ENCODE data around the gene HOXD11.
A peak's percentile ranks its signal among the peaks of the same experiment; 100 is the strongest.

The HOXD11 gene

DNA sequence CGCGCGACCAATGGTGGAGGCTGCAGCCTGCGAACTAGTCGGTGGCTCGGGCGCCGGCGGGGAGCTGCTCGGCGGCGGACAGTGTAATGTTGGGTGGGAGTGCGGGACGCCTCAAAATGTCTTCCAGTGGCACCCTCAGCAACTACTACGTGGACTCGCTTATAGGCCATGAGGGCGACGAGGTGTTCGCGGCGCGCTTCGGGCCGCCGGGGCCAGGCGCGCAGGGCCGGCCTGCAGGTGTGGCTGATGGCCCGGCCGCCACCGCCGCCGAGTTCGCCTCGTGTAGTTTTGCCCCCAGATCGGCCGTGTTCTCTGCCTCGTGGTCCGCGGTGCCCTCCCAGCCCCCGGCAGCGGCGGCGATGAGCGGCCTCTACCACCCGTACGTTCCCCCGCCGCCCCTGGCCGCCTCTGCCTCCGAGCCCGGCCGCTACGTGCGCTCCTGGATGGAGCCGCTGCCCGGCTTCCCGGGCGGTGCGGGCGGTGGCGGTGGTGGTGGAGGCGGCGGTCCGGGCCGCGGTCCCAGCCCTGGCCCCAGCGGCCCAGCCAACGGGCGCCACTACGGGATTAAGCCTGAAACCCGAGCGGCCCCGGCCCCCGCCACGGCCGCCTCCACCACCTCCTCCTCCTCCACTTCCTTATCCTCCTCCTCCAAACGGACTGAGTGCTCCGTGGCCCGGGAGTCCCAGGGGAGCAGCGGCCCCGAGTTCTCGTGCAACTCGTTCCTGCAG, 15.8 kb downstream of the HOXD11 start, which contains the start of gene HOXD9:
HOXD9 (plus strand) TSS at position 37 of the 728 bp plus-strand sequence; CDS start at position 87, 50 bp downstream.
- H3K4me3 Mint-ChIP-seq, result peak within 1 kb of the TSS; percentile 59

DNA sequence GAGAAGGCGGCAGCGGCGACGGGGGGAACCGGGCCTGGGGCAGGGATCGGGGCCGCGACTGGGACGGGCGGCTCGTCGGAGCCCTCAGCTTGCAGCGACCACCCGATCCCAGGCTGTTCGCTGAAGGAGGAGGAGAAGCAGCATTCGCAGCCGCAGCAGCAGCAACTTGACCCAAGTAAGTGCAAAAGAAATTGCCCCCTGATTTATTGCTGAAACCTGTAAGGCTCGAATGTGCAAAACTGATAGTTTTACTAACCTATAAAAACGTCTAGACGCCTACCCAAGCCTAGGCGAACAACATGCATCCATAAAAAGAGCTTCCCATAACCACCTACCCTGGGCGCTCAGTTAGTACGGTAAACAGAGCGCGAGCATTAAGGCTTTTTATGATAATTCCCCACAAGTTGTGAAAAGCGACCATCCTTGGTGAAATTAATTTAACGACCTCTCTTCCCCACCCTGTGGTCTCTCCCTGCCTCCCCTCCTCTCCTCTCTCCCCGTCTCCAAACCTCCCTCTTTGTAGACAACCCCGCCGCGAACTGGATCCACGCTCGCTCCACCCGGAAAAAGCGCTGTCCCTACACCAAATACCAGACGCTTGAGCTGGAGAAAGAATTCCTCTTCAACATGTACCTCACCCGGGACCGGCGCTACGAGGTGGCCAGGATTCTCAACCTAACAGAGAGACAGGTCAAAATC, 16.5 kb downstream of the HOXD11 start:
- no peaks in the 10 kb centered on the region for H3K9me3 Mint-ChIP-seq
- peaks cover 93% of the 10 kb centered on the region for H3K27me3 Mint-ChIP-seq
- no peaks in the 10 kb centered on the region for H3K36me3 Mint-ChIP-seq (ENCODE audit: low read depth)
- no peak overlapping the region for H3K27ac Mint-ChIP-seq
- H3K4me3 Mint-ChIP-seq, result peak overlapping the region; percentile 59
- peaks cover 35% of the 10 kb centered on the region for H3K4me1 Mint-ChIP-seq (ENCODE audit: low read depth)
- intact Hi-C loops (cut with micrococcal nuclease), result no loop called here

More for the DNA sequence above, 15.8 kb downstream of the HOXD11 start, which contains the start of gene HOXD9:
- Mint-ChIP-seq H3K27ac (no peak within 1 kb of the TSS), H3K9me3 (no peaks in the 10 kb centered on the region), H3K4me1 (ENCODE audit: low read depth) (peaks cover 30% of the 10 kb centered on the region), H3K27me3 (peaks cover 93% of the 10 kb centered on the region), H3K36me3 (ENCODE audit: low read depth) (no peaks in the 10 kb centered on the region)
- intact Hi-C loops (cut with micrococcal nuclease), result no loop called here

DNA sequence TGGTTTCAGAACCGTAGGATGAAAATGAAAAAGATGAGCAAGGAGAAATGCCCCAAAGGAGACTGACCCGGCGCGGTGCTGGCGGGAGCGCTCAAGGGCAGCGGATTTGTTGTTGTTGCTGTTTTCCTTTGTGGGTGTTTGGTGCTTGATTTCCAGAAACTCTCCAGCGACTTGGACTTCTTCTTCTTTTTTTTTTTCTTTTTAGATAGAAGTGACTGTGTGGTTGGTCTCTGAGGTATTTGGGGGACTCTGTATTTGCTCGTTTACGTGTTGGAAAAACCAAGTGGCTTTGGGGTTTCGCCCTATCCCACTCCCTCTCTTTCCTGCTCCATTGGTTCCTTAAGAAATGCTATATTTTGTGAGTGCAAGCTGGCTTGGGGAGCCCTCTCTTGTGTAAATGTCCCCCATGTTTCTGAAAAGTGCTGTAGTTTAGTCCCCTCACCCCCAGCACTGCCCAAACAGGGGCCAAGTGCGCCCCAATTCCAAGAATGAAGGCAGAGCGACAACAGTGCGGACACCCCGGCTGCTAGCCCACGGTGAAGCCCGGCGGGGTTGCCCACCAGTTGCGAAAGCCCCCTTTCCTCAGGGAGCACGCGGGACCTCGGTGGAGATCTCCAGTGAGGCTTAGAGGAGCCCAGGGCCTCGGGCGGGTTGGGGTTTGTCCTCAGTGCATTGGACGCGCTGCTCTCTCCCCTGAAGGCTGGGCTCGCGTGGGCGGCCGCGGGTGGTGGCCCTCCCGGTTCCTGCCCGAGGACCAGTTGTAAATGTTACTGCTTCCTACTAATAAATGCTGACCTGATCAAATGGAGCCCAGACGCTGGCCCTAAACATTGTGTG, 17.2 kb downstream of the HOXD11 start:
- H3K9me3 Mint-ChIP-seq, result no peaks in the 10 kb centered on the region
- H3K36me3 Mint-ChIP-seq (ENCODE audit: low read depth), result no peaks in the 10 kb centered on the region
- H3K4me1 Mint-ChIP-seq (ENCODE audit: low read depth), result peaks cover 36% of the 10 kb centered on the region
- no peak overlapping the region for H3K4me3 Mint-ChIP-seq
- peaks cover 94% of the 10 kb centered on the region for H3K27me3 Mint-ChIP-seq
- no peak overlapping the region for H3K27ac Mint-ChIP-seq
- intact Hi-C loops (cut with micrococcal nuclease), result no loop called here

DNA sequence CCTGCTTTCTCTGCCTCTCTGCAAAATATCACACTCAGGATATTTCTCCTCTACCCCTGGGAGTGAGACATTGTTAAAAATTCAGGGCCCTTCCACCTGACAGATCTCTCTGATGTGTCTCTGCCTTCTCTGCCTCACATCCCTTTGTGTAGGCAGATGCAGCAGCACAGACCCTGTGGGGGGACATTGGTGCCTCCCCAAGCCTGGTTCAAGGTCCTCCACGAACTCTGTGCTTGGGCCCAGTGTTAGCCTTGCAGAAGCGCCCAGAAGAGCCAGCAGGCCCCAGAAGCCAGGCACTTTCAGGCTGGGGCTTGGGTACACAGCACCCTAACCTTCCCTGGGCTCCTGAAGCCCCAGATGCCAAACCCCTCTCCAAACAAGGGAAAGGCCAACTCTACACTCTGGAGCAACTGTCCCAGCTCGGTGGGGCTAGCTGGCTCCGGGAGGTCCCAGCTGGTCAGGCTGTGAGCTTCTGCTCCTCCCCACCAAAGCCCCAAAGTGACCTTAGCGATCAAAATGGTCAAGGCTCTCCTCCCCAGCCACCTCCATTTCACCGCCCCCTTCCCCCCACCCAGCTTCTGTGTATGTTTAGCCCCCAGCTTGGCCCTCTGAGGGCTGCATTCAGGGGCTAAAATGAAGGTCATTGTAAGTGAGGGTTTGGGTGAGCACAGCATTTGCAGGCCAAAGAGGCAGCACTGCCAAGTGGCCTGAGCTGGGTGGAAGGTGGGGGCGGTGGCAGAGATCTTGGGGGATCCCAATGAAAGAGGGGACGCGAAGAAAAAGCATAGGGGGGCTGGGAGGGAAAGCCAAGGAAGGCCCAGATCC, 18.1 kb downstream of the HOXD11 start:
- intact Hi-C loops (cut with micrococcal nuclease), result loop anchor here (5.0 kb wide), 2 partner anchors 512 to 1037 kb away; no protein-coding TSS in a partner anchor
- H3K4me1 Mint-ChIP-seq (ENCODE audit: low read depth), result peaks cover 37% of the 10 kb centered on the region
- H3K36me3 Mint-ChIP-seq (ENCODE audit: low read depth), result no peaks in the 10 kb centered on the region
- H3K27me3 Mint-ChIP-seq, result peaks cover 91% of the 10 kb centered on the region
- H3K4me3 Mint-ChIP-seq, result no peak overlapping the region
- H3K9me3 Mint-ChIP-seq, result no peaks in the 10 kb centered on the region
- H3K27ac Mint-ChIP-seq, result no peak overlapping the region

DNA sequence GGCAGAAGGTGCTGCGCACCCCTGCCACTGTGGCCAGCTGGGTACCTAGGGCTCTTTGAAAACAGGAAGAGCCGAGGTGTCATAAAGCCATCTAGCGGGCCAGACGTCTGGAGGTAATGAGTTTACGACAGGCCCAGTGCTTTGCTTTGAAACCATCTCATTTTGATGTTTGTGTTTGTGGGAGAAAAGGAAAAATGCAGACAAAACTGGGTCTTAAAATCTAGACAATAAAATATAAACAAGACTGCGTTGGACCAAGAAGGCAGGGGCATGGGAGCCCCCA, 18.6 kb downstream of the HOXD11 start:
- Mint-ChIP-seq H3K9me3 (no peaks in the 10 kb centered on the region), H3K27ac (no peak overlapping the region), H3K4me3 (no peak overlapping the region), H3K27me3 (peaks cover 88% of the 10 kb centered on the region), H3K4me1 (ENCODE audit: low read depth) (peaks cover 39% of the 10 kb centered on the region), H3K36me3 (ENCODE audit: low read depth) (no peaks in the 10 kb centered on the region)
- intact Hi-C loops (cut with micrococcal nuclease), result loop anchor here (2.0 to 5.0 kb wide), 3 partner anchors 512 to 1037 kb away; no protein-coding TSS in a partner anchor

DNA sequence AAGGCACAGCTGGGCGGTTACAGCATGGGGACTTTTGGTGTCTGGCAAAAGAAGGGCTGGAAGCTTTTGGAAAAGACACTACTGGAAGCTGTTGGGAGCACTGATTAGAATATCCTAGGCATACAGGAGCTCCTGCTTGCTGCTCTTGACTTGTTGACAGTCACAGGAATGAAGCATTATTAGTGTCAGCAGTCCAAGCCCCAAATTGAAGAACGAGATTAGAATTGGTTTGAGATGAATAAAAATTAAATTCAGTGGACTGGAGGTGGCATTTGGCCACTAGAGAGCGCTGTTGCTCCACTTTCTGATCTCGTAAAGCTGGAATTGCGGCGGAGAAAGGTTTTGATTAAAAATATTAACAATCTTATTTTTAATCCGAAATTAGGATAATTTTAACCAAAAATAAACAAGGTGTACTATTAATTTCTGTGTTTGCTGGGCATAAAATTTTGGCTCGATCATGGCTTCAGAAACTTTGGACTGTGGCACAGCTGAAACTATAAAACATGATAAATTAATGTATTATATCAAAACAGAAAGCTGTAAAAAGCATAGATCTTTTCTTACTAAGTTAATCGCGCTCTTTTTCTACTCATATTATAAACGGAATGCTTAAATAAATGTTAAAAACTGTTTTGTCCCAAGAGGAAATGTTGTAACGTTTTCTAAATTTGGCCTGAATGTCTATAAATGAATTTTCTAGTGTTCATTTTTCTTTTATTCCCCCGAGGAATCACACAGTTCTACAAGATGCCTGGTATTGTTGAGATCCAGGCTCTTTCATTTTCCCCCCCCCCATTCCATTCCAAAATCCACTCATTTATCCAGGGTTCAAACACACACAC, 20.1 kb downstream of the HOXD11 start:
- no peak overlapping the region for H3K4me3 Mint-ChIP-seq
- peaks cover 46% of the 10 kb centered on the region for H3K4me1 Mint-ChIP-seq (ENCODE audit: low read depth)
- H3K9me3 Mint-ChIP-seq, result no peaks in the 10 kb centered on the region
- peaks cover 85% of the 10 kb centered on the region for H3K27me3 Mint-ChIP-seq
- H3K36me3 Mint-ChIP-seq (ENCODE audit: low read depth), result no peaks in the 10 kb centered on the region
- intact Hi-C loops (cut with micrococcal nuclease), result loop anchor here (1.0 to 5.0 kb wide), 5 partner anchors 328 to 1035 kb away; no protein-coding TSS in a partner anchor
- no peak overlapping the region for H3K27ac Mint-ChIP-seq

DNA sequence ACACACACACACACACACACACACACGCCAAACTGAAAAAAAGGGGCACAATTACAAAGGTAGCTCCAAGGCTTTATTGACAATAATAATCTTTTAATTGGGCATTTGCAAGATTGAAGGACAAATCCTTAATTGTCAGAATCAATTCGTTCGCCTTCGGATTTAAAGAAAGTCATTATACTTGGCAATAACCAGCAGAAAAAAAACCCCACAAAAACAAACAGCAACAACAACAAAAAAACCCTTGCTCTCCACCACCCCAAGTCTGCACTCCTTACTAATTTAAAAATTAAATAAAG, 20.6 kb downstream of the HOXD11 start:
- Mint-ChIP-seq H3K36me3 (ENCODE audit: low read depth) (no peaks in the 10 kb centered on the region), H3K4me3 (no peak overlapping the region), H3K27me3 (peaks cover 85% of the 10 kb centered on the region), H3K27ac (no peak overlapping the region), H3K9me3 (no peaks in the 10 kb centered on the region), H3K4me1 (ENCODE audit: low read depth) (peaks cover 43% of the 10 kb centered on the region)
- intact Hi-C loops (cut with micrococcal nuclease), result loop anchor here (1.0 to 5.0 kb wide), 5 partner anchors 328 to 1035 kb away; no protein-coding TSS in a partner anchor

DNA sequence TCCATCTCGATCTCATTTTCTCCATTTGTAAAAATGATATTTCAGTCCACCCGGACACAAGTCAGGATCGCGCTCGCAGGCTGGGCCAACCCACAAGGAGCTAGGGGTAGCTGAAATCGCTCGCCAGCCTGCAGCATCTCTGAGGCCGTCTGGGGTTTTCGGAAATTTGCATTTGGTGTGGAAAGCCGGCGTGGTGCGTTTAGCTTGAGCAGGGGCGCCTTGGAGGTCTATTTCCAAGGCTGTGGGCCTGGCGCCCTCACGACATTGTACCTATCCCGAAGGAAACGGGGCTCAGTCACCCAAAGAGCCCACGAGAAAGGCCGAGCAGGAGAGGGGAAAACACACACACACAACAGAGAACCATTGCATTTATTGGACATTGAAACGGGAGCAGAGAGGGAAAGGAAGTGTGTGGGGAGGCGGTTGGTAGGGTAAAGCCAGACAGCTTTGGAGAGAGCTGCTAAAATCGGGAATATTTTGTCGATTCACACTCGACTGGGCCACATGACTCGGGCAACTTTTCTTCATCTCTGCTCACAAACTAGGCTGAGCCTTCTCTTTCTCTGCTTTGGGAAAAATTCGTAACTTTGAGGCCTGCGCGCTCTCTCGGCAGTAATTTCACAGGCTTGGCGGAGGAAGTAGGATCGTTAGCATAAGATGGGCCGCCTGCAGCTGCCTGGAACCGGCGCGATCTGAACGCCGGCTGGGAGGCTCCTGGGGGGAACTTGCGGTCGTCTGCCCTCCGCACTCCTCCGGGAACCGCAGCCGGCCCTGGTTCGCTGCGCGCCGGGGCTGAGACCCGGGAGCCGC, 21.3 kb downstream of the HOXD11 start:
- no peak overlapping the region for H3K27ac Mint-ChIP-seq
- no peak overlapping the region for H3K4me3 Mint-ChIP-seq
- H3K27me3 Mint-ChIP-seq, result peaks cover 86% of the 10 kb centered on the region
- H3K36me3 Mint-ChIP-seq (ENCODE audit: low read depth), result no peaks in the 10 kb centered on the region
- H3K9me3 Mint-ChIP-seq, result no peaks in the 10 kb centered on the region
- intact Hi-C loops (cut with micrococcal nuclease), result loop anchor here (5.0 kb wide), 2 partner anchors 509 to 1034 kb away; no protein-coding TSS in a partner anchor
- peaks cover 41% of the 10 kb centered on the region for H3K4me1 Mint-ChIP-seq (ENCODE audit: low read depth)

DNA sequence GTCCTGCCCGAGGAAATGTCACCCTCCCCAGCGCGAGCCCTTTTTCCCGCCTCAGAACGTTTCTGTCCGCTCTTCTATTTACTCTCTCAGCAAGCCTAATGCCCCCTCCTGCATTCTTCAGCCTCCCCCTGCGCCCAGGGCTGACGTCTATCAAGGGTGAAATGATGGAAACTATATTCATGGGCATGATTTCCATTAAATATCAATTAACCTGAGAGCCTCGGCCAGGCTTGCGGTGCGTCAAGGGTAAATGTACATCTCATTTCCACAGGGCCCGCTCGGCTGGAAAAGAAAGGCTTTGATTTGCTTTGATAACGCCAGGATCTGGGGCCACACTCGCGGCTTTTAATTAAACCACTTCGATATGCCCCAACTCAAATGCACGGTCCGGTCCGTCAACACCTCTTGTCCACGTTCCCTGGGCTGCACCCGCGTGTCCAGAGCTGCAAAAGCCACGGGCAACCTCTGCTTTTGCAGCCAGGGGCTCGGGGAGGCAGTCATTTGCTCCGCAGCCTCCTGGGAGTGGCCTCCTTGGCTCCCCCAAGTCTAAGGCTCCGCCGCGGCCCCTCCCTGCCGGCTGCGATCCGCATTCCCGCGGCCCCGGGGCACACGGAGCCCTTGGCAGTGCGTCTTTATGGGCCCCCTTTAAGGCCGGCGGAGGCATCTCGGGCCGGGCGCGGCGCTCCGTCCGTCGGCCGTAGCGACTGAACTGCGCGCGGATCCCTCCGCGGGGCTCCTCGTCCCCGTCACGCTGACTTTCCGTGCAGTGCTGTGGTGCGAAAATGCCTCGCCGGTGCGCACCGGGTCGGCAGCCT, 22.1 kb downstream of the HOXD11 start, which contains the start of gene HOXD8:
HOXD8 (plus strand) TSS at position 724 of the 815 bp plus-strand sequence. CDS start 662 bp downstream, outside the sequence.
- peak within 1 kb of the TSS; percentile 60 for H3K4me3 Mint-ChIP-seq
- H3K27ac Mint-ChIP-seq, result no peak within 1 kb of the TSS
- H3K27me3 Mint-ChIP-seq, result peaks cover 86% of the 10 kb centered on the region
- peaks cover 34% of the 10 kb centered on the region for H3K4me1 Mint-ChIP-seq (ENCODE audit: low read depth)
- H3K36me3 Mint-ChIP-seq (ENCODE audit: low read depth), result no peaks in the 10 kb centered on the region
- intact Hi-C loops (cut with micrococcal nuclease), result loop anchor here (5.0 kb wide), 2 partner anchors 508 to 1033 kb away; no protein-coding TSS in a partner anchor
- H3K9me3 Mint-ChIP-seq, result no peaks in the 10 kb centered on the region

DNA sequence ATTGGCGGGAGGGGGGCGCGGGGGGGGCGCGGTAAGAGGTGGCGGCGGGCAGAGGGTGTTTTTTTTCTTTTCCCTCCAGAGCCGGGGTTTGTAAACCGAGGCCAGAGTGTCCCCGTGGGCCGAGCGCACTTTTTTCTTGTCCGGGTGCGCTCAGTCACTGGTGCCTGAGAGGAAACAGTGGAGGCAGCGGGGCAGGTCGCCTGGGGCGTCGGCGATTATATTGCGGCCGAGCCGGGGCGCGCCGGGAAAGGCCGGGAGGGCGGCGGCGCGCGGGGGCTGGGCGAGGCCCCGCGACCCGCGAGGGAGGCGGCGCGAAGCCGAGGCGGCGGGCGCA, 22.7 kb downstream of the HOXD11 start:
- intact Hi-C loops (cut with micrococcal nuclease), result loop anchor here (5.0 to 10.0 kb wide), 3 partner anchors 508 to 1033 kb away; no protein-coding TSS in a partner anchor
- Mint-ChIP-seq H3K27me3 (peaks cover 86% of the 10 kb centered on the region), H3K36me3 (ENCODE audit: low read depth) (no peaks in the 10 kb centered on the region), H3K4me1 (ENCODE audit: low read depth) (peaks cover 28% of the 10 kb centered on the region), H3K4me3 (peak overlapping the region; percentile 60), H3K9me3 (no peaks in the 10 kb centered on the region), H3K27ac (no peak overlapping the region)

DNA sequence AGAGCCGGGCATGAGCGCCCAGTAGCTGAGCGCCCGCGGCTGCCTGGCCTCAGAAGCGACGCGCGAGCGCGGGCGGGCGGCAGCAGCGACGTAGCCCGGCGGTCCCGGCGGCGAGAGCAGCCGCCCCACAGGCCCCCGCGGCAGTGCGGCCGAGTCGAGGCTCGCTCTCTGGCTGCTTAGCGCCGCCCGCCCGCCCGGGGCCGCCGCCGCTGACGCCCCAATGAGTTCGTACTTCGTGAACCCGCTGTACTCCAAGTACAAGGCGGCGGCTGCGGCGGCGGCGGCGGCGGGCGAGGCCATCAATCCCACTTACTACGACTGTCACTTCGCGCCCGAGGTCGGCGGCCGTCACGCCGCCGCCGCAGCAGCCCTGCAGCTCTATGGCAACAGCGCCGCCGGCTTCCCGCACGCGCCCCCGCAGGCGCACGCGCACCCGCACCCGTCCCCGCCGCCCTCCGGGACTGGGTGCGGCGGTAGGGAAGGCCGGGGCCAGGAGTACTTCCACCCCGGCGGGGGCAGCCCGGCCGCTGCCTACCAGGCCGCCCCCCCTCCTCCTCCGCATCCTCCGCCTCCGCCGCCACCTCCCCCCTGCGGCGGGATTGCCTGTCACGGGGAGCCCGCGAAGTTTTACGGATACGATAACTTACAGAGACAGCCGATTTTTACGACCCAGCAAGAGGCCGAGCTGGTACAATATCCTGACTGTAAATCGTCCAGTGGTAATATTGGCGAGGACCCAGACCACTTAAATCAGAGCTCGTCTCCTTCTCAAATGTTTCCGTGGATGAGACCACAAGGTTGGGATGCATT, 23.3 kb downstream of the HOXD11 start:
- Mint-ChIP-seq H3K4me1 (ENCODE audit: low read depth) (peaks cover 25% of the 10 kb centered on the region), H3K4me3 (peak overlapping the region; percentile 55), H3K9me3 (no peaks in the 10 kb centered on the region), H3K27me3 (peaks cover 86% of the 10 kb centered on the region), H3K36me3 (ENCODE audit: low read depth) (no peaks in the 10 kb centered on the region), H3K27ac (no peak overlapping the region)
- intact Hi-C loops (cut with micrococcal nuclease), result loop anchor here (10.0 kb wide), 1 partner anchor 684 kb away; no protein-coding TSS in a partner anchor

All from dendritic cell treated with granulocyte-macrophage colony-stimulating factor and Interleukin-4, amounts not matched to agents 40 ng/mL and 50 ng/mL, for 4 days (primary cell).